ENCODE data around the gene ELN.

GRCh38 chr7:74063646-74064045, 35.7 kb downstream of the ELN start:
- TF ChIP-seq CTCF (IDR thresholded peaks at IDR 0.05) (no peak), POLR2A (IDR thresholded peaks at IDR 0.05) (no peak), EP300 (IDR thresholded peaks at IDR 0.05) (no peak)
